Stimulated activated CD4-positive, alpha-beta T cell treated with anti-CD3 and anti-CD28 coated beads, Interleukin-1b, Interleukin-23, amount 100 ng/mL, for 4 hours (primary cell): ENCODE results near the gene CPLANE1.
"Not testable (repeated sequence)": the region's sequence is repeated elsewhere in the genome, so short reads cannot be mapped to it uniquely, and the experiment has no call there.

Source experiments
- DNase-seq, 2 donors: peaks; one replicate each; pipeline ENCODE4 v3.0.0-alpha.2; 2020; ENCODE audit warnings: low read depth in 2 of 2

CPLANE1 gene

DNA sequence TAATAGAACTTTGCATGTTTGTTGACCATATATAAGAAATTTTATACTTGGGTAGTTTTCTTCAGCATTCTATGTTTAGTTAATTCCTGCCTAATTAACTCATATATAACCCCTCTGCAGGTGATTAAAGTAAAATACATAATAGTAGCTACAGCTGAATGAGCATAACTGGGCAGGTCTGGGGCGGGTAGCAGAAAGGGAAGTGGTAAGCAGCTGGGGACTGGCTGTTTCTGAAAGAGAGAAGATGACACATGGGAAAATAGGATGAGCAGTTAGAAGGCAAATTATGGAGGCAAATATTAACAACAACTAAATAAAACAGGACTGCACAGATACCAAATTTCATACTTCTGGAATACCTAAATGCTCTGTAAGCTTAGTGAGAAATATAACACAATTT lies 128.1 kb downstream of the CPLANE1 start:
- no peak for DNase-seq

GRCh38 chr5:37120270-37120669 lies 128.9 kb downstream of the CPLANE1 start:
- DNase-seq: no peak

- DNase-seq: no peak
Measured at GRCh38 chr5:37116359-37116758, 132.8 kb downstream of the CPLANE1 start.

DNA sequence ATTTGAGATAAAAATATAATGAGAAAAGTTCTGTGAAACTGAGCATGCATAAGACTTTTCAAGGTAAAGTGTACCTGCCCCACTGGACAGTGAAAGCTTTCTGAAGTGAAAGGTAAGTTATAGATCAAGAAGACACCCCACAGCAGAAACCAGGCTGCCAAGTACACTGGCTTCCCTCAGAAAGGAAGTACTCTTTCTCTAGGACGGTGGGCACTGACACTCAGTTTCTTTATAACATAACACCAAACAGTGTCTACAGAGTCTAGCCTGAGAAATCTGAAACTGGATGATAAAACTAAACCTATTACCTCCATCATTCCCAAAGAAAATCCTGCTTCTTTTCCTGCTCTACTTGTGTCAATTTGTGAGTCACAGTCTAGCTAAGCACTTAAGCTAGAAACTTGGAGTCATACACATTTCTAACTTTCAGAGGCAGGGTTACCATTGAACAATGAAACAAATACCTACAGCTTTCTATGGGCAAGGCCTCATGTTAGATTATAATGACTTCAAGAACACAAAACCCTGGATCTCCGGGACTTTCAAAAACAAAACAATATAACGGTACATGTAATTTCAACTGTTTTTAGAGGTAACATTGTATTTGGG lies 136.7 kb downstream of the CPLANE1 start:
- DNase-seq: no peak

DNA sequence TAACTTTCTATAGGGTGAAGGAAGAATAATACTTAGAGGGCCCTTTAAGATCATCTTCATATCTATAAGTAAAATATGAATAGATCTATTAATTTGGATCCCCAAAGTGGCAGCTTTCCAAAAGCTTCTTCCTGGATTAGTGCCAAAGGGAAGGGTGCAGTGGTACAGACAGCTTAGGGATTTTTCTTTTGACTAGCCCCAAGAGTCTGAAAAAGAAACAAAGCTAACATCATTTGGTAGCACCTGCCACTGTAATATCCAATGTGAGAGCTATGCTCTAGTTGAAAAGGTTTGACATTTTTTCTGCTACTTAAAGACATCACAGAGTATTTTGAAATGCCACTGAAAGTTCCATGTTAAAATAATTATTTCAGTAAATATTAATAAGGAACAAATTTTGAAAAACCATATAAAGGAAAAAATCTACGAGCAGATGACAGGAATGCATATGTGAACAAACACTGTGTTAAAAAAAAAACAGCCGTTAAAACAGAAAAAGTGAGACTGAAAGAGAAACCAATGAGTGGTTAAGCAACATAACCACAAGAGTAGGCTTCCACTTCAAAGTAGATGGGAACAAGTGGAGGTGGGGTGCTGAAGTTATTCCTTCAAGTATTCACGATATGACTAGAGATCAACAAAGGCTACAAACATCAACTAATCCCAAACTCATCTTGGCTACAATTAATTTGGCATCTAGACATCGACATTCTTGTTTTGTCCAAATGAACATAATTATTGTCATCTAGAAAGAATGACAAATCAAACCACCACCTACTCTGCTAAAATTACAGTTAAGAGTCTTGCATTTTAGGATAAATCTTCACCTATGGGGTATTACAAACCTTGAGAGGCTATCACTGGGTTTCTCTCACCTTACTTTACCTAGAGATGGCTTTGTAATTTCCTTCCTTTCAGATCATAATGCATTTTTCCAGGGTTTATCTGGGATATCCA lies 137.5 kb downstream of the CPLANE1 start:
- DNase-seq: no peak

GRCh38 chr5:37110135-37110534 lies 139.0 kb downstream of the CPLANE1 start:
- no peak for DNase-seq

DNA sequence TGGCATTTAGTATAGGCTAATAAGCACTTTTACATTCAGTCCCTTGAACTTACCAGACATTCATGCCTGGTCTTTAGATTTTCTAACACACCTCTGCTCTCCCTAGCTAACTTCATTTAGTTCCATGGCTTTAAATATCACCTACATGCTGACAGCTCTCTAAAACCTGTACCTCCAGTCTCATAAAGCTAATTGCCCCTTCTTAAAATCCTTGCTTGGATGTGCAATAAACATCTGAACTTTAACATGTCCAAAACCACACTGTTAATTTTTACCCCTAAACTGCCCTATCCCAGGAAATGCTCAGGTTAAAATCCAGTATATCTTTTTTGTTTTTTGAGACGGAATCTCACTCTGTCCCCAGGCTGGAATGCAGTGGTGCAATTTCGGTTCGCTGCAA lies 139.8 kb downstream of the CPLANE1 start:
- DNase-seq: no peak

GRCh38 chr5:37103302-37103701 lies 145.9 kb downstream of the CPLANE1 start:
- DNase-seq: no peak

DNA sequence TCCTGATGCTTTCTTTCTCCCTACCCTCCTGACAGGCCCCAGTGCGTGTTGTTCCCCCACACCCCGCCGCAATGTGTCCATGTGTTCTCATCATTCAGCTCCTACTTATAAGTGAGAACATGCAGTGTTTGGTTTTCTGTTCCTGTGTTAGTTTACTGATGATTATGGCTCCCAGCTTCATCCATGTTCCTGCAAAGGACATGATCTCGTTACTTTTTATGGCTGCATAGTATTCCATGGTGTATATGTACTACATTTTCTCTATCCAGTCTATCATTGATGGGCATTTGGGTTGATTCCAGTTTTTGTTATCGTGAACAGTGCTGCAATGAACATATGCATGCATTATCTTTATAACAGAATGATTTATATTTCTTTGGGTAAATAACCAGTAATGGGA lies 149.9 kb downstream of the CPLANE1 start:
- DNase-seq: not testable (repeated sequence)

- DNase-seq: not testable (repeated sequence)
Measured at GRCh38 chr5:37093795-37094194, 155.4 kb downstream of the CPLANE1 start.

- no peak for DNase-seq
Measured at GRCh38 chr5:37090781-37091180, 158.4 kb downstream of the CPLANE1 start.

DNA sequence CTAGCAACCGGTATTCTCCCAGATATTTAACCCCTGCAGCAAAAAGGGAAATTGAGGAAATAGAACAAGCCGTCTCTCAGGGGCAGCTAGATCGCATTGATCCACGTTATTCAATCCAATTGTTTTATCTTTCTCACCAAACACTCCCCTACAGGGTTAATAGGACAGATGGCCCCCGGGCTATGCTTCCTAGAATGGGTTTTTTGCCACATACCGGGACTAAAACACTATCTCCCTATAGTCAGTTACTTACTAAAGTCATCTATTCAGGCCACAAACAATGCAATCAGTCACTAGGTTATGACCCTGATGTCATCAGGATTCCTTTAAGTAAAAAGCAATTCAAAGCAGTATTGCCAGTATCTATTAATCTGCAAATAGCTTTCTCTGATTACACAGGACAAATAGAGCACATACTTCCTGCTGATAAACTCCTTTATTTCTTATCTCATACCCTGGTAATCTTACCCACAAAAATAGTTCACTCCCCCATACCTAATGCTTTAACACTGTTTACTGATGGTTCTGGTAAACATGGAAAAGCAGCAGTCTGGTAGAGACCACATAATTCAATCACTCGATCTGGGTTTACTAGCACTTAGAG lies 159.0 kb downstream of the CPLANE1 start:
- DNase-seq: no peak

- no peak for DNase-seq
Measured at GRCh38 chr5:37088009-37088408, 161.2 kb downstream of the CPLANE1 start.

DNA sequence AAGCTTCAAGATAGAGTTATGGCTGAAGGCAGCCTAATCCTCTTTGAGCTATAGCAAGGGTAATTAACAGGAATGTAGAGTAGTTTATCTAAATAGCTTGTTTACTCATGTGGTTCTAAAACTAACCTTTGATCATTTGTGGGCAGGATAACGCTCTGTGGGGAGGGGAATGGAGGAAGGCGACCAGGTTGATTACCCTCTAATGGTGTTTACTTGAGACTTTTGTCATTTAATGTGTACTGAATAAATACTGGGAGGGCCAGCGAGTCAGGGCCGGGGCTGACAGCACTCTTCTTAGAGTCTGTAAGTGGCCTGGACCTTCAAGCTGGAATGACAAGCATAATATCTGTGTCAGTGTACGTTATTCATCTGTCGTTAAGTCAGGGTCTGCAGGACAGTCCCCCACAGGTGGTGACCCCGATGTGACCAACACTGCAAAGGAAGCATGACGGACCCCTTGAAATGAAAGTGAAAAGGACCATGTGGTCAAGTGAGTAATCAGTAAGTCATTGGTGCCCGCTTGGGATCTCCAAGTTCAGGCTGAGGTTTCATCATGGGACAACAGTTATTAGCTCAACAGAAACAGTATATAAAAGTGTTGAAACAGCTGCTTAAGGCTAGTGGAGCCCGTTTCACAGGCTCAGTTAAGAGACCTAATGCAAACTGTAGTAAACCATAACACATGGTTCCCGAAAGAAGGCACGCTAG lies 162.6 kb downstream of the CPLANE1 start:
- no peak for DNase-seq

GRCh38 chr5:37086026-37086425 lies 163.2 kb downstream of the CPLANE1 start:
- DNase-seq: not testable (repeated sequence)

- DNase-seq: not testable (repeated sequence)
Measured at GRCh38 chr5:37082977-37083376, 166.2 kb downstream of the CPLANE1 start.

DNA sequence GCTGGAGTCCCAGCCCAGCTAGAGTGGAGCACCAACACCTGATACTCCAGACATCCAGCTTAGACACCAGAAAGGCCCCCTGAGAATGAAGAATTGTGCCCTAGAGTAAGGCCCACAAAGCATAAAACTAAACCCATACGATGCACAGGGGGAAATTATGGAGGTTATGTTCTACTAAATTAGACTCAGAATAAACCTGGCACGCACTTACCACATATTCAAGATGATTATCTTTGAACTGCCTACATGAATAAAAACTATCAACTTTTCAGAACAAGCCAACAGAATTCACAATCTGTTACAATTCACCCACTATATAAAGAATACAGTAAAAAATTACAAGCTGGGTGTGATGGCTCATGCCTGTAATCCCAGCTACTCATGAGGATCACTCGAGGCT lies 168.5 kb downstream of the CPLANE1 start:
- no peak for DNase-seq

- no peak for DNase-seq
Measured at GRCh38 chr5:37077146-37077545, 172.0 kb downstream of the CPLANE1 start.

DNA sequence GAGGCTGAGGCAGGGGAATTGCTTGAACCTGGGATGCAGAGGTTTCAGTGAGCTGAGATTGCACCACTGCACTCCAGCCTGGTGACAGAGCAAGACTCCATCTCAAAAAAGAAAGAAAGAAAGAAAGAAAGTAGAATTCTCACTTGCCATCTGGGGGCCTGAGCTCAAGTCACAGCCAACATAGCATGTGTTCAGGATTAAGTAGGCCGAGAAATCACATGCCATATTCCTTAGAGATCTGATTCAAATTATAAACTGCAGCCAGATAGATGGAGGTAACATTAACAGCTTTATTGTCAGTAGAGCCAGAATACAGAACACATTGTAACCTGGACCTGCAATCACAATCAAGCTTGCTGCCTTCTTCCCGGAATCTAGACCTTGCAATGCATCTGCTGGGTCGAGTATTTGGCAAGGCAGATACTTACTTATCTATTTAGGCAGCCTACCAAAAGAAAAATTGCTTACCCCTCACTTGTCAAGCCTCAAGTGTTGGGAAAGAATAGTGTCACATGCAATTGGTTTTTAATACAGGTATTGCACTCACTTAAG lies 173.7 kb downstream of the CPLANE1 start:
- DNase-seq: no peak

GRCh38 chr5:37071901-37072581 lies 177.1 kb downstream of the CPLANE1 start:
- DNase-seq: no peak

GRCh38 chr5:37071487-37071886 lies 177.7 kb downstream of the CPLANE1 start:
- DNase-seq: no peak
